GM23338 (cell line): ENCODE measurements around the gene SLC37A1.

Source experiments
- CREB1 ChIP-seq: fragments of 250-450 bp; sonication (Bioruptor Pico); IDR thresholded peaks from 2 replicates; pipeline ENCODE4 v1.5.0; 2020; ENCODE audit warnings: low read depth, mild to moderate bottlenecking, moderate library complexity
- EZH2 ChIP-seq: fragments of 200-600 bp; sonication (generic); IDR thresholded peaks from one replicate; pipeline ENCODE4 v1.8.0; 2017; ENCODE audit warnings: antibody characterized with exemption, mild to moderate bottlenecking, low read depth; ENCODE audit not compliant: unreplicated experiment
- EZH2phosphoT487 ChIP-seq: fragments of 200-600 bp; sonication (generic); IDR thresholded peaks from one replicate; pipeline ENCODE4 v1.8.1; 2018; ENCODE audit warnings: antibody characterized with exemption; ENCODE audit not compliant: unreplicated experiment
- JUNB ChIP-seq: IDR thresholded peaks from one replicate; pipeline ENCODE4 v1.6.1; 2016; ENCODE audit warnings: antibody characterized with exemption; ENCODE audit not compliant: unreplicated experiment
- NANOG ChIP-seq: IDR thresholded peaks from 2 replicates; pipeline ENCODE4 v1.6.1; 2016; ENCODE audit warnings: antibody characterized with exemption, borderline replicate concordance
- POLR2AphosphoS5 ChIP-seq: IDR thresholded peaks from 2 replicates; pipeline ENCODE4 v1.6.1; 2016; ENCODE audit warnings: antibody characterized with exemption, low read depth
- STAT1 ChIP-seq: IDR thresholded peaks from one replicate; pipeline ENCODE4 v1.6.1; 2016; ENCODE audit warnings: antibody characterized with exemption; ENCODE audit not compliant: unreplicated experiment
- ZNF114 ChIP-seq: fragments of 250-450 bp; sonication (Bioruptor Pico); IDR thresholded peaks from 2 replicates; pipeline ENCODE4 v1.5.0; 2020; ENCODE audit warnings: mild to moderate bottlenecking, moderate library complexity
- ZNF331 ChIP-seq: fragments of 250-450 bp; sonication (Bioruptor Pico); IDR thresholded peaks from 2 replicates; pipeline ENCODE4 v1.5.0; 2020; ENCODE audit warnings: low read depth, mild to moderate bottlenecking, moderate library complexity
- TF ChIP-seq, protein P1 (sequence below), 2 experiments: fragments of 200-600 bp in 1 of 2; sonication (generic) in 1 of 2; conservative IDR thresholded peaks; 2 replicates each; pipeline versions ENCODE4 v1.5.1 to v1.6.1; 2016 to 2017; ENCODE audit warnings: antibody characterized with exemption in 2 of 2, low read depth in 2 of 2, mild to moderate bottlenecking in 2 of 2, moderate library complexity in 1 of 2
- TF ChIP-seq, protein P2 (sequence below): IDR thresholded peaks from one replicate; pipeline ENCODE4 v1.6.1; 2018; ENCODE audit warnings: antibody characterized with exemption; ENCODE audit not compliant: unreplicated experiment
- TF ChIP-seq, protein P3 (sequence below): IDR thresholded peaks from 2 replicates; pipeline ENCODE4 v1.6.1; 2016; ENCODE audit warnings: antibody characterized with exemption

DNA sequence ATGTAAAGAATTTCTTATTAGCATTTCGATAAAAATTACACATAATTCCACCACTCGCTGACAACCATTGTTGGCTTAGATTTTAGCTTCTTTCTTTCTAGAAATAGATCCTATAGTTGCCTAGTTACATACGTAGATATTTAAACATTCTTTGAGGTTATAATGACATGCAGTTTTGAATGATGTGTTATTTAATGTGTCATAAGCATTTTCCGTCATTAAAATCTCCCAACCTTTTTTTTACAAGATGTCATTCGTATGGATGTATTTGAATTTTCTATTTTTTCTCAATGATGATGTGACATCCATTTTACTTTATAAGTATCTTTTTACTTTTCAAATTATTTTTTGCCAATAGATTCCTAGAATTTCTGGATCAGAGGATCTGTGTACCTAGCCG, 44.7 kb downstream of the SLC37A1 start:
- TF ChIP-seq, protein P1, sequence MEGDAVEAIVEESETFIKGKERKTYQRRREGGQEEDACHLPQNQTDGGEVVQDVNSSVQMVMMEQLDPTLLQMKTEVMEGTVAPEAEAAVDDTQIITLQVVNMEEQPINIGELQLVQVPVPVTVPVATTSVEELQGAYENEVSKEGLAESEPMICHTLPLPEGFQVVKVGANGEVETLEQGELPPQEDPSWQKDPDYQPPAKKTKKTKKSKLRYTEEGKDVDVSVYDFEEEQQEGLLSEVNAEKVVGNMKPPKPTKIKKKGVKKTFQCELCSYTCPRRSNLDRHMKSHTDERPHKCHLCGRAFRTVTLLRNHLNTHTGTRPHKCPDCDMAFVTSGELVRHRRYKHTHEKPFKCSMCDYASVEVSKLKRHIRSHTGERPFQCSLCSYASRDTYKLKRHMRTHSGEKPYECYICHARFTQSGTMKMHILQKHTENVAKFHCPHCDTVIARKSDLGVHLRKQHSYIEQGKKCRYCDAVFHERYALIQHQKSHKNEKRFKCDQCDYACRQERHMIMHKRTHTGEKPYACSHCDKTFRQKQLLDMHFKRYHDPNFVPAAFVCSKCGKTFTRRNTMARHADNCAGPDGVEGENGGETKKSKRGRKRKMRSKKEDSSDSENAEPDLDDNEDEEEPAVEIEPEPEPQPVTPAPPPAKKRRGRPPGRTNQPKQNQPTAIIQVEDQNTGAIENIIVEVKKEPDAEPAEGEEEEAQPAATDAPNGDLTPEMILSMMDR (conservative IDR thresholded peaks at IDR 0.05; ENCODE audit: low read depth in 2 of 2), result no peak
- no peak for TF ChIP-seq POLR2AphosphoS5
- TF ChIP-seq, protein P2, sequence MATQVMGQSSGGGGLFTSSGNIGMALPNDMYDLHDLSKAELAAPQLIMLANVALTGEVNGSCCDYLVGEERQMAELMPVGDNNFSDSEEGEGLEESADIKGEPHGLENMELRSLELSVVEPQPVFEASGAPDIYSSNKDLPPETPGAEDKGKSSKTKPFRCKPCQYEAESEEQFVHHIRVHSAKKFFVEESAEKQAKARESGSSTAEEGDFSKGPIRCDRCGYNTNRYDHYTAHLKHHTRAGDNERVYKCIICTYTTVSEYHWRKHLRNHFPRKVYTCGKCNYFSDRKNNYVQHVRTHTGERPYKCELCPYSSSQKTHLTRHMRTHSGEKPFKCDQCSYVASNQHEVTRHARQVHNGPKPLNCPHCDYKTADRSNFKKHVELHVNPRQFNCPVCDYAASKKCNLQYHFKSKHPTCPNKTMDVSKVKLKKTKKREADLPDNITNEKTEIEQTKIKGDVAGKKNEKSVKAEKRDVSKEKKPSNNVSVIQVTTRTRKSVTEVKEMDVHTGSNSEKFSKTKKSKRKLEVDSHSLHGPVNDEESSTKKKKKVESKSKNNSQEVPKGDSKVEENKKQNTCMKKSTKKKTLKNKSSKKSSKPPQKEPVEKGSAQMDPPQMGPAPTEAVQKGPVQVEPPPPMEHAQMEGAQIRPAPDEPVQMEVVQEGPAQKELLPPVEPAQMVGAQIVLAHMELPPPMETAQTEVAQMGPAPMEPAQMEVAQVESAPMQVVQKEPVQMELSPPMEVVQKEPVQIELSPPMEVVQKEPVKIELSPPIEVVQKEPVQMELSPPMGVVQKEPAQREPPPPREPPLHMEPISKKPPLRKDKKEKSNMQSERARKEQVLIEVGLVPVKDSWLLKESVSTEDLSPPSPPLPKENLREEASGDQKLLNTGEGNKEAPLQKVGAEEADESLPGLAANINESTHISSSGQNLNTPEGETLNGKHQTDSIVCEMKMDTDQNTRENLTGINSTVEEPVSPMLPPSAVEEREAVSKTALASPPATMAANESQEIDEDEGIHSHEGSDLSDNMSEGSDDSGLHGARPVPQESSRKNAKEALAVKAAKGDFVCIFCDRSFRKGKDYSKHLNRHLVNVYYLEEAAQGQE, result no peak
- no peak for TF ChIP-seq EZH2
- no peak for TF ChIP-seq EZH2phosphoT487
- TF ChIP-seq, protein P3, sequence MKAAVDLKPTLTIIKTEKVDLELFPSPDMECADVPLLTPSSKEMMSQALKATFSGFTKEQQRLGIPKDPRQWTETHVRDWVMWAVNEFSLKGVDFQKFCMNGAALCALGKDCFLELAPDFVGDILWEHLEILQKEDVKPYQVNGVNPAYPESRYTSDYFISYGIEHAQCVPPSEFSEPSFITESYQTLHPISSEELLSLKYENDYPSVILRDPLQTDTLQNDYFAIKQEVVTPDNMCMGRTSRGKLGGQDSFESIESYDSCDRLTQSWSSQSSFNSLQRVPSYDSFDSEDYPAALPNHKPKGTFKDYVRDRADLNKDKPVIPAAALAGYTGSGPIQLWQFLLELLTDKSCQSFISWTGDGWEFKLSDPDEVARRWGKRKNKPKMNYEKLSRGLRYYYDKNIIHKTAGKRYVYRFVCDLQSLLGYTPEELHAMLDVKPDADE, result no peak
- TF ChIP-seq JUNB, result no peak
- TF ChIP-seq CREB1 (CRISPR knock-in tag), result no peak
- TF ChIP-seq ZNF331 (CRISPR knock-in tag), result no peak
- TF ChIP-seq NANOG, result no peak
- TF ChIP-seq ZNF114 (CRISPR knock-in tag), result no peak
- no peak for TF ChIP-seq STAT1
